B cell (primary cell): ENCODE results near the gene CSNK1G1. TPM values are rescaled to one million over a fixed set of nuclear protein-coding genes. Genes with fewer than 3 reads are reported as not detected.
"Not testable (repeated sequence)": the region's sequence is repeated elsewhere in the genome, so short reads cannot be mapped to it uniquely, and the experiment has no call there.

Experiments used
- ATAC-seq: fragments of 200-7000 bp; cut with Tn5 transposase; one replicate; pipeline ENCODE4 v1.10.0; 2021; ENCODE audit warnings: low read depth, mild to moderate bottlenecking, moderate number of reproducible peaks, moderate library complexity
- CTCF ChIA-PET: fragments of 350-600 bp; sonication (Branson Sonifier 250); formaldehyde crosslinking; loops from one replicate; lab custom pipeline; 2021; ENCODE audit warnings: antibody characterized with exemption, inconsistent platforms; lab: Charles Lee
- POLR2A ChIA-PET: fragments of 350-600 bp; sonication (Branson Sonifier 250); formaldehyde crosslinking; loops from one replicate; lab custom pipeline; 2021; ENCODE audit warnings: antibody characterized with exemption; lab: Charles Lee
- DNase-seq: peaks from one replicate; pipeline ENCODE4 v3.0.0; 2013
- H2AFZ ChIP-seq: 2 replicates; pipeline ENCODE4 v1.6.1; 2012; ENCODE audit warnings: mild to moderate bottlenecking, low read depth, low read length; ENCODE audit not compliant: insufficient read depth, poor library complexity, severe bottlenecking
- H3K27ac ChIP-seq, 2 donors: 1 replicate in 1 of 2; 2 replicates in 1 of 2; pipeline ENCODE4 v1.5.1; 2012 to 2013; ENCODE audit warnings: low read length in 2 of 2, mild to moderate bottlenecking in 2 of 2, moderate library complexity in 1 of 2
- H3K27me3 ChIP-seq, 4 experiments: fragments of 200-600 bp in 1 of 4; sonication (generic) in 1 of 4; replicated peaks in 1 of 4; 1 replicate in 2 of 4; 2 replicates in 2 of 4; pipeline versions ENCODE4 v1.6.1 to v1.7.0; 2013 to 2016; ENCODE audit warnings: low read length in 3 of 4, mild to moderate bottlenecking in 2 of 4, mixed read lengths in 1 of 4, moderate library complexity in 1 of 4; ENCODE audit not compliant: insufficient read depth in 4 of 4, control insufficient read depth in 3 of 4; ENCODE audit errors: control extremely low read depth in 1 of 4
- H3K36me3 ChIP-seq, 2 experiments: replicated peaks in 1 of 2; 1 replicate in 1 of 2; 2 replicates in 1 of 2; pipeline versions ENCODE4 v1.6.1 to v1.7.1; 2013; ENCODE audit warnings: low read length in 1 of 2; ENCODE audit not compliant: insufficient read depth in 2 of 2, control insufficient read depth in 1 of 2; ENCODE audit errors: control extremely low read depth in 1 of 2, extremely low read depth in 1 of 2
- H3K4me1 ChIP-seq, 2 donors: fragments of 200-600 bp in 1 of 2; sonication (generic) in 1 of 2; 1 replicate in 1 of 2; 2 replicates in 1 of 2; pipeline versions ENCODE4 v1.5.1 to v1.6.1; 2013 to 2017; ENCODE audit warnings: low read length in 2 of 2; ENCODE audit not compliant: control insufficient read depth in 2 of 2, insufficient read depth in 2 of 2
- H3K4me2 ChIP-seq: replicated peaks from 2 replicates; pipeline ENCODE3; 2012; ENCODE audit warnings: mild to moderate bottlenecking, low read depth, low read length; ENCODE audit not compliant: poor library complexity, severe bottlenecking
- H3K4me3 ChIP-seq, 5 experiments: fragments of 200-600 bp in 1 of 5; sonication (generic) in 1 of 5; 1 replicate in 3 of 5; 2 replicates in 2 of 5; pipeline versions ENCODE4 v1.5.1 to v1.7.0; 2011 to 2016; ENCODE audit warnings: low read length in 4 of 5, mild to moderate bottlenecking in 4 of 5, low read depth in 2 of 5, control low read depth in 1 of 5, moderate library complexity in 1 of 5; ENCODE audit not compliant: insufficient read depth in 1 of 5; ENCODE audit errors: control extremely low read depth in 1 of 5, extremely low read depth in 1 of 5
- H3K79me2 ChIP-seq: fragments of 200-600 bp; sonication (generic); one replicate; pipeline ENCODE4 v1.6.0; 2016; ENCODE audit warnings: low read length; ENCODE audit not compliant: control insufficient read depth, insufficient read depth
- H3K9ac ChIP-seq: fragments of 200-600 bp; sonication (generic); 2 replicates; pipeline ENCODE4 v1.6.1; 2017; ENCODE audit warnings: mild to moderate bottlenecking, low read length, moderate library complexity
- H3K9me3 ChIP-seq, 3 donors: one replicate each; pipeline versions ENCODE4 v1.6.1 to v1.7.1; 2013; ENCODE audit warnings: low read length in 2 of 3; ENCODE audit not compliant: control insufficient read depth in 2 of 3, insufficient read depth in 1 of 3; ENCODE audit errors: control extremely low read depth in 1 of 3
- H4K20me1 ChIP-seq: 2 replicates; pipeline ENCODE4 v1.6.0; 2012; ENCODE audit warnings: mild to moderate bottlenecking, low read length; ENCODE audit not compliant: insufficient read depth, control insufficient read depth, poor library complexity, severe bottlenecking
- H3K27ac Mint-ChIP-seq: one replicate; pipeline ENCODE4 v1.8.0; 2021; ENCODE audit warnings: mixed read lengths
- H3K27me3 Mint-ChIP-seq: one replicate; pipeline ENCODE4 v1.8.0; 2021; ENCODE audit warnings: mixed read lengths
- H3K4me1 Mint-ChIP-seq: one replicate; pipeline ENCODE4 v1.8.0; 2021; ENCODE audit warnings: mixed read lengths
- H3K4me3 Mint-ChIP-seq: one replicate; pipeline ENCODE4 v1.8.0; 2021; ENCODE audit warnings: mixed read lengths
- H3K9me3 Mint-ChIP-seq: one replicate; pipeline ENCODE4 v1.8.0; 2022; ENCODE audit warnings: mixed read lengths; ENCODE audit not compliant: insufficient read depth
- EZH2 ChIP-seq: IDR thresholded peaks from 2 replicates; pipeline ENCODE4 v1.6.1; 2012; ENCODE audit warnings: borderline replicate concordance, low read depth, mild to moderate bottlenecking, moderate library complexity, low read length; ENCODE audit not compliant: insufficient read depth, poor library complexity, severe bottlenecking
- WGBS: methylation state at CpG from one replicate; pipeline ENCODE4 v1.1.5; 2013; ENCODE audit warnings: missing lambda C conversion rate; ENCODE audit not compliant: insufficient coverage; 5-methylcytosine and 5-hydroxymethylcytosine counted together
- intact Hi-C: fragments of 100-400 bp; cut with micrococcal nuclease; formaldehyde crosslinking; loops from one replicate; pipeline ENCODE4 v1.10.0; 2022
- polyA plus RNA-seq: library from polyadenylated mRNA; depleted of rRNA; stranded (reverse); fragments of >200 nt; gene quantifications from 2 replicates; pipeline ENCODE4 v1.2.3, GENCODE V29; 2012
- total RNA-seq, 2 donors: library from RNA; stranded (reverse); fragments of 120-200 nt in 1 of 2; gene quantifications; 1 replicate in 1 of 2; 2 replicates in 1 of 2; pipeline versions ENCODE4 v1.2.3 to v1.2.4, GENCODE V29; 2013 to 2022
- TF ChIP-seq, protein P1 (sequence below): fragments of 200-600 bp; IDR thresholded peaks from one replicate; pipeline ENCODE4 v1.8.0; 2022; ENCODE audit warnings: antibody characterized with exemption, mild to moderate bottlenecking

CSNK1G1 gene
- total and polyA plus RNA-seq, 2 donors (not counting 1 experiment from before 2014, with no cell fraction given): 5.2 to 40.3 TPM

DNA sequence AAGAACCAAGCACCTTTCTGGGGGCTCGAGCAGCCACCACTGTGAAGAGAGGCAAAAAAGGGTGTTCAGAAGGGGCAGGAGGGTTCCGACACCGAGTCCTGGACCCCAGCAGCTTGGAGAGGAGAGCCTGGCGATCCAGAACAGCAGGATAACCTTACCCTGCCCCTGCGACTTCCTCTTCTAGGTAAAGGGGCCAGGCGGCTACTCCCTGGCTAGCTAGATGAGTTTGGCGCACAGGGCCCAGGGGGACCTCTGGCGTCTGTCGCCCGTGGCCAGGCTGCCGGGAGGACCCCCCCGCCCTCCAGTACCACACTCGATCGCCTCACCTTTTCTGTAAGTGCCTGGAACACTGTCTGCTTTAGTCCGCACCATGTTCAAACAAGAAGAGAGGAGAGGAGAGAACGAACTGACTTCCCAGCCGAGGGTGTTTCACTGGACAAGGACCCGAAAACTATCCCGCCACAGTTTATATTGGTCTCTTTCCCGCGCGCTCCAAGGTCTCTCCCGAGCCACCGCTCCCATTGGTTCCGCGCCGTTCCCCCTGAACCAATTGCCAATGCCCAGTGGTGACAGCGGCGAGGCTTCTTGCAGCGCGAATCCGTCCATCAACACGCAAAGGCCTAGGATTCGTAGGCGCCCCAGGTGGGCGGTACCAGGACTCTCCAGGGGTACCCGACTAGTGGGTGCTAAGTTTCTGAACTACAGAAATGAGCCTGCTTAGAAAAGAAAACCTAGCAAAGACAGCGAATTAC lies 25.2 kb upstream of the CSNK1G1 start, which contains the start of gene PCLAF:
TSS of gene PCLAF (minus strand) at position 442 of the 752 bp plus-strand sequence. CDS start at position 372, 70 bp downstream.
- intact Hi-C loops: loop anchor here (1.0 to 10.0 kb wide), 2 partner anchors 25 to 1256 kb away; partner anchors contain the start of genes CSNK1G1 and LACTB
- Mint-ChIP-seq H3K4me3 (peak within 1 kb of the TSS; percentile 98), H3K9me3 (no peaks in the 10 kb centered on the region), H3K27me3 (no peaks in the 10 kb centered on the region), H3K27ac (peak within 1 kb of the TSS; percentile 84), H3K4me1 (peaks cover 16% of the 10 kb centered on the region)
- Histone ChIP-seq H3K36me3 (no peaks in the 10 kb centered on the region), H3K9me3 (no peaks in the 10 kb centered on the region), H2AFZ (peak within 1 kb of the TSS; percentile 90), H3K4me1 (peaks cover 7 to 10% of the 10 kb centered on the region in 2 donors), H3K27me3 (no peaks in the 10 kb centered on the region), H3K79me2 (peaks cover 4% of the 10 kb centered on the region), H3K4me3 (peak within 1 kb of the TSS; percentile 53 to 74 (median 69)), H3K9ac (peak within 1 kb of the TSS; percentile 78), H3K4me2 (peak within 1 kb of the TSS; percentile 89), H3K27ac (peak within 1 kb of the TSS in 1 of 2 donors; percentile 14), H4K20me1 (no peaks in the 10 kb centered on the region)
- TF ChIP-seq, protein P1, sequence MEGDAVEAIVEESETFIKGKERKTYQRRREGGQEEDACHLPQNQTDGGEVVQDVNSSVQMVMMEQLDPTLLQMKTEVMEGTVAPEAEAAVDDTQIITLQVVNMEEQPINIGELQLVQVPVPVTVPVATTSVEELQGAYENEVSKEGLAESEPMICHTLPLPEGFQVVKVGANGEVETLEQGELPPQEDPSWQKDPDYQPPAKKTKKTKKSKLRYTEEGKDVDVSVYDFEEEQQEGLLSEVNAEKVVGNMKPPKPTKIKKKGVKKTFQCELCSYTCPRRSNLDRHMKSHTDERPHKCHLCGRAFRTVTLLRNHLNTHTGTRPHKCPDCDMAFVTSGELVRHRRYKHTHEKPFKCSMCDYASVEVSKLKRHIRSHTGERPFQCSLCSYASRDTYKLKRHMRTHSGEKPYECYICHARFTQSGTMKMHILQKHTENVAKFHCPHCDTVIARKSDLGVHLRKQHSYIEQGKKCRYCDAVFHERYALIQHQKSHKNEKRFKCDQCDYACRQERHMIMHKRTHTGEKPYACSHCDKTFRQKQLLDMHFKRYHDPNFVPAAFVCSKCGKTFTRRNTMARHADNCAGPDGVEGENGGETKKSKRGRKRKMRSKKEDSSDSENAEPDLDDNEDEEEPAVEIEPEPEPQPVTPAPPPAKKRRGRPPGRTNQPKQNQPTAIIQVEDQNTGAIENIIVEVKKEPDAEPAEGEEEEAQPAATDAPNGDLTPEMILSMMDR: no peak
- TF ChIP-seq EZH2: no peak
- ATAC-seq (peak; percentile 100), DNase-seq (peak; percentile 90)
- CTCF ChIA-PET: no interaction called here
- POLR2A ChIA-PET: interaction anchor here (0.6 kb wide), 1 partner anchor 311 kb away, joined by 6 read pairs; no protein-coding TSS in a partner anchor
- WGBS: 1% methylated on average over 28 of the region's 38 CpGs

DNA sequence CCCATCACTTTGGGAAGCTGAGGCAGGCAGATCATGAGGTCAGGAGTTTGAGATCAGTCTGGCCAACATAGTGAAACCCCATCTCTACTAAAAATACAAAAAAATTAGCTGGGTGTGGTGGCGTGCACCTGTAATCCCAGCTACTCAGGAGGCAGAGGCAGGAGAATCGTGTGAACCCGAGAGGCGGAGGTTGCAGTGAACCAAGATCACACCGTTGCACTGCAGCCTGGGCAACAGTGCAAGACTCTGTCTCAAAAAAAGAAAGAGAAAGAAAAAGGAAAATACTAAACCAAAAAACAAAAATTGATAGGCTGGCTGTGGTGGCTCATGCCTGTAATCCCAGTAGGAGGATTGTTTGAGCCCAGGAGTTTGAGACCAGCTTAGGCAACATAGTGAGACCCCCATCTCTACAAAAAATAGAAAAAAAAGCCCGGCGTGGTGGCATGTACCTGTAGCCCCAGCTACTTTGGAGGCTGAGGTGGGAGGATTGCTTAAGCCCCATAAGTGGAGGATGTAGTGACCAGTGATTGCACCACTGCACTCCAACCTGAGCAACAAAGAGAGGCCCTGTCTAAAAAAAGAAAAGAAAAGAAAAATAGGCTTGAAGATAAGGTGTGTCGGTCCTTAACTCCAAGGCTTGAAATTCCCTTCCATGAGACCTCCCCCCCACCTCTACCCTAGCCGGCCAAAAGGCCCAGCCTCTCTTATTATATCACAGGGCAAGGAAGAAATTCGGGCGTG lies 24.3 kb upstream of the CSNK1G1 start:
- intact Hi-C loops: loop anchor here (10.0 kb wide), 1 partner anchor 1255 kb away; the partner anchor contains the start of gene LACTB
- H3K27me3 ChIP-seq, H3K9me3 Mint-ChIP-seq, CTCF ChIA-PET, H3K9me3 ChIP-seq, H3K36me3 ChIP-seq, H3K27me3 Mint-ChIP-seq, H3K27ac ChIP-seq, DNase-seq, POLR2A ChIA-PET, ATAC-seq, H3K27ac Mint-ChIP-seq, H3K79me2 ChIP-seq, H4K20me1 ChIP-seq: not testable (repeated sequence)
- Histone ChIP-seq H2AFZ (peak overlapping the region; percentile 90), H3K9ac (peak overlapping the region; percentile 78), H3K4me1 (peaks cover 7 to 10% of the 10 kb centered on the region in 2 donors), H3K4me3 (peak overlapping the region in 4 of 5 experiments; percentile 53 to 74 (median 71)), H3K4me2 (peak overlapping the region; percentile 89)
- WGBS: 80% methylated on average over 4 of the region's 11 CpGs
- Mint-ChIP-seq H3K4me3 (peak overlapping the region; percentile 98), H3K4me1 (peaks cover 16% of the 10 kb centered on the region)
